WTC11 (cell line): ENCODE measurements around the gene GFY. TPM values are rescaled to one million over a fixed set of nuclear protein-coding genes. Genes with fewer than 3 reads are reported as not detected.
"Not testable (repeated sequence)": the region's sequence is repeated elsewhere in the genome, so short reads cannot be mapped to it uniquely, and the experiment has no call there.

Experiments used
- ATAC-seq: fragments of 200-7000 bp; cut with Tn5 transposase; 2 replicates; pipeline ENCODE4 v1.10.0; 2021; ENCODE audit warnings: mild to moderate bottlenecking, moderate library complexity
- CTCF ChIA-PET: fragments of 300-600 bp; sonication (Branson Sonifier 250); formaldehyde crosslinking; loops from one replicate; lab custom pipeline; 2021; ENCODE audit warnings: antibody characterized with exemption; lab: Charles Lee
- POLR2A ChIA-PET: fragments of 350-600 bp; sonication (Branson Sonifier 250); formaldehyde crosslinking; loops from one replicate; lab custom pipeline; 2021; ENCODE audit warnings: antibody characterized with exemption; lab: Charles Lee
- DNase-seq: peaks from one replicate; pipeline ENCODE4 v3.0.0; 2021; ENCODE audit warnings: low spot score
- H3K27ac Mint-ChIP-seq: 2 replicates; pipeline ENCODE4 v1.8.0; 2021; ENCODE audit warnings: mixed read lengths
- H3K27me3 Mint-ChIP-seq: 2 replicates; pipeline ENCODE4 v1.8.0; 2021; ENCODE audit warnings: low read depth, mild to moderate bottlenecking, moderate library complexity, mixed read lengths
- H3K36me3 Mint-ChIP-seq: 2 replicates; pipeline ENCODE4 v1.8.0; 2021; ENCODE audit warnings: mixed read lengths
- H3K4me1 Mint-ChIP-seq: 2 replicates; pipeline ENCODE4 v1.8.0; 2022; ENCODE audit warnings: mixed read lengths
- H3K4me3 Mint-ChIP-seq: 2 replicates; pipeline ENCODE4 v1.8.0; 2021; ENCODE audit warnings: mild to moderate bottlenecking, moderate library complexity, mixed read lengths
- H3K9me3 Mint-ChIP-seq: 2 replicates; pipeline ENCODE4 v1.8.0; 2021; ENCODE audit warnings: mixed read lengths
- CTCF ChIP-seq: fragments of 200-600 bp; IDR thresholded peaks from 2 replicates; pipeline ENCODE4 v1.8.0; 2022; ENCODE audit warnings: antibody characterized with exemption
- E2F5 ChIP-seq: sonication (generic); formaldehyde crosslinking; IDR thresholded peaks from 2 replicates; pipeline ENCODE4 v1.8.1; 2022; ENCODE audit warnings: mild to moderate bottlenecking, moderate library complexity, missing genetic modification reagents
- FOXJ3 ChIP-seq: sonication (generic); formaldehyde crosslinking; IDR thresholded peaks from 2 replicates; pipeline ENCODE4 v1.9.0; 2021; ENCODE audit warnings: missing genetic modification reagents, mild to moderate bottlenecking, borderline replicate concordance
- GRHL2 ChIP-seq: fragments of 250-450 bp; sonication (Bioruptor Pico); IDR thresholded peaks from 2 replicates; pipeline ENCODE4 v1.8.0; 2022; ENCODE audit warnings: mild to moderate bottlenecking, moderate library complexity; ENCODE audit not compliant: insufficient replicate concordance, severe bottlenecking
- HMGXB4 ChIP-seq: sonication (generic); formaldehyde crosslinking; IDR thresholded peaks from 2 replicates; pipeline ENCODE4 v1.8.1; 2023; ENCODE audit warnings: mild to moderate bottlenecking, moderate library complexity, missing genetic modification reagents
- PRRX2 ChIP-seq: fragments of 250-450 bp; sonication (Bioruptor Pico); IDR thresholded peaks from 2 replicates; pipeline ENCODE4 v1.8.0; 2021; ENCODE audit warnings: mild to moderate bottlenecking
- SMAD3 ChIP-seq: sonication (generic); formaldehyde crosslinking; IDR thresholded peaks from 2 replicates; pipeline ENCODE4 v1.8.0; 2022; ENCODE audit warnings: missing genetic modification reagents, mild to moderate bottlenecking, borderline replicate concordance
- SP1 ChIP-seq: sonication (generic); formaldehyde crosslinking; conservative IDR thresholded peaks from 2 replicates; pipeline ENCODE4 v1.8.1; 2022; ENCODE audit warnings: missing genetic modification reagents
- TEAD4 ChIP-seq: sonication (generic); formaldehyde crosslinking; IDR thresholded peaks from 2 replicates; pipeline ENCODE4 v1.8.0; 2022; ENCODE audit warnings: mild to moderate bottlenecking, missing genetic modification reagents
- ZBTB21 ChIP-seq: sonication (generic); formaldehyde crosslinking; IDR thresholded peaks from 2 replicates; pipeline ENCODE4 v1.8.1; 2023; ENCODE audit warnings: mild to moderate bottlenecking, missing genetic modification reagents, borderline replicate concordance
- ZNF121 ChIP-seq: sonication (generic); formaldehyde crosslinking; IDR thresholded peaks from 2 replicates; pipeline ENCODE4 v1.8.0; 2023; ENCODE audit warnings: missing genetic modification reagents
- ZNF281 ChIP-seq: sonication (generic); formaldehyde crosslinking; IDR thresholded peaks from 2 replicates; pipeline ENCODE4 v1.8.0; 2023; ENCODE audit warnings: mild to moderate bottlenecking, missing genetic modification reagents
- ZNF423 ChIP-seq: fragments of 250-450 bp; sonication (Bioruptor Pico); IDR thresholded peaks from 2 replicates; pipeline ENCODE4 v2.1.2; 2022; ENCODE audit warnings: mild to moderate bottlenecking, moderate library complexity
- ZNF512 ChIP-seq: sonication (generic); formaldehyde crosslinking; IDR thresholded peaks from 2 replicates; pipeline ENCODE4 v1.8.1; 2022; ENCODE audit warnings: missing genetic modification reagents, borderline replicate concordance
- total RNA-seq: library from RNA; stranded (reverse); gene quantifications from 3 replicates; pipeline ENCODE4 v1.2.3, GENCODE V29; 2021

Gene GFY
- total RNA-seq, 1 experiment from 2014 or later: 0.87 TPM

- H3K36me3 Mint-ChIP-seq, H3K9me3 Mint-ChIP-seq, DNase-seq, ATAC-seq, POLR2A ChIA-PET, H3K27ac Mint-ChIP-seq: not testable (repeated sequence)
- peaks cover 16% of the 10 kb centered on the region for H3K4me1 Mint-ChIP-seq
- TF ChIP-seq ZNF121 (CRISPR knock-in tag): peak; percentile 64; the same call in 1 of the 2 replicates
- CTCF ChIA-PET: interaction anchor here (0.5 to 2.5 kb wide), 17 partner anchors 22 to 172 kb away, joined by 3 to 11 read pairs (median 4); partner anchors contain the start of genes DKKL1, PIH1D1, RRAS and TEAD2
- peaks cover 17% of the 10 kb centered on the region for H3K27me3 Mint-ChIP-seq
- peak overlapping the region; percentile 67 for H3K4me3 Mint-ChIP-seq
These were observed 48.3 kb downstream of the GFY start for GRCh38 chr19:49473501-49473867.

- H3K27me3 Mint-ChIP-seq: peaks cover 17% of the 10 kb centered on the region
- H3K4me3 Mint-ChIP-seq: peak within 1 kb of the TSS; percentile 67
These were observed 48.8 kb downstream of the GFY start, which contains the start of gene FLT3LG for GRCh38 chr19:49473868-49474541. Gene FLT3LG (plus strand): TSS chr19:49474215. CDS start chr19:49474640, 425 bp downstream.

More at GRCh38 chr19:49473868-49474541, 48.8 kb downstream of the GFY start, which contains the start of gene FLT3LG:
- no peaks in the 10 kb centered on the region for H3K9me3 Mint-ChIP-seq
- DNase-seq: peak; percentile 67
- ATAC-seq: no peak
- POLR2A ChIA-PET: no interaction called here
- H3K36me3 Mint-ChIP-seq: no peaks in the 10 kb centered on the region
- TF ChIP-seq SP1 (CRISPR knock-in tag): peak; percentile 49; the same call in 1 of the 2 replicates
- TF ChIP-seq ZBTB21 (CRISPR knock-in tag): no peak
- TF ChIP-seq PRRX2 (CRISPR knock-in tag): no peak
- peak; percentile 75; the same call in 1 of the 2 replicates for TF ChIP-seq HMGXB4 (CRISPR knock-in tag)
- TF ChIP-seq ZNF423 (CRISPR knock-in tag): peak; percentile 89
- TF ChIP-seq ZNF512: no peak
- TF ChIP-seq CTCF: peak; percentile 96
- TF ChIP-seq SMAD3 (CRISPR knock-in tag): no peak
- TF ChIP-seq E2F5 (CRISPR knock-in tag): 0 out of 2 replicates have a peak, but pooled peaks have one; percentile 63
- no peak for TF ChIP-seq FOXJ3 (CRISPR knock-in tag)
- no peak for TF ChIP-seq ZNF281
- TF ChIP-seq TEAD4 (CRISPR knock-in tag): no peak
- TF ChIP-seq GRHL2 (CRISPR knock-in tag): no peak
- TF ChIP-seq, all 79 proteins: peak for 5
- H3K27ac Mint-ChIP-seq: no peak within 1 kb of the TSS
- peaks cover 12% of the 10 kb centered on the region for H3K4me1 Mint-ChIP-seq
- CTCF ChIA-PET: interaction anchor here (0.5 to 2.5 kb wide), 17 partner anchors 22 to 173 kb away, joined by 3 to 11 read pairs (median 4); partner anchors contain the start of genes DKKL1, PIH1D1, RRAS and TEAD2
